ENCODE results near the gene MLKL. TPM values are rescaled to one million over a fixed set of nuclear protein-coding genes. Genes with fewer than 3 reads are reported as not detected.

The MLKL gene
- total and polyA plus RNA-seq, 2 of the 13 experiments (the other 11 are each of a cell fraction or from before 2014, with no cell fraction given): 6.4 to 10.7 TPM

- TF ChIP-seq, protein P1, sequence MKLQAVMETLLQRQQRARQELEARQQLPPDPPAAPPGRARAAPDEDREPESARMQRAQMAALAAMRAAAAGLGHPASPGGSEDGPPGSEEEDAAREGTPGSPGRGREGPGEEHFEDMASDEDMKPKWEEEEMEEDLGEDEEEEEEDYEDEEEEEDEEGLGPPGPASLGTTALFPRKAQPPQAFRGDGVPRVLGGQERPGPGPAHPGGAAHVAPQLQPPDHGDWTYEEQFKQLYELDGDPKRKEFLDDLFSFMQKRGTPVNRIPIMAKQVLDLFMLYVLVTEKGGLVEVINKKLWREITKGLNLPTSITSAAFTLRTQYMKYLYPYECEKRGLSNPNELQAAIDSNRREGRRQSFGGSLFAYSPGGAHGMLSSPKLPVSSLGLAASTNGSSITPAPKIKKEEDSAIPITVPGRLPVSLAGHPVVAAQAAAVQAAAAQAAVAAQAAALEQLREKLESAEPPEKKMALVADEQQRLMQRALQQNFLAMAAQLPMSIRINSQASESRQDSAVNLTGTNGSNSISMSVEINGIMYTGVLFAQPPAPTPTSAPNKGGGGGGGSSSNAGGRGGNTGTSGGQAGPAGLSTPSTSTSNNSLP (IDR thresholded peaks at IDR 0.05; ENCODE audit: low read depth, low read length): no peak
- TF ChIP-seq FOXA1 (IDR thresholded peaks at IDR 0.05) (no peak), FOXA1 (CRISPR knock-in tag; IDR thresholded peaks at IDR 0.05) (no peak), ETV5 (CRISPR knock-in tag; IDR thresholded peaks at IDR 0.05; ENCODE audit: borderline replicate concordance) (no peak), ZNF451 (CRISPR knock-in tag; IDR thresholded peaks at IDR 0.05) (no peak), ZNF282 (IDR thresholded peaks at IDR 0.05; ENCODE audit: partially characterized antibody) (no peak), ZNF569 (CRISPR knock-in tag; IDR thresholded peaks at IDR 0.05; ENCODE audit: borderline replicate concordance) (no peak), ZNF17 (CRISPR knock-in tag; IDR thresholded peaks at IDR 0.05) (no peak), ETV6 (CRISPR knock-in tag; conservative IDR thresholded peaks at IDR 0.05) (no peak), ZNF747 (CRISPR knock-in tag; IDR thresholded peaks at IDR 0.05; ENCODE audit: borderline replicate concordance) (no peak), ZNF556 (CRISPR knock-in tag; IDR thresholded peaks at IDR 0.05; ENCODE audit: borderline replicate concordance) (no peak), ZNF337 (CRISPR knock-in tag; IDR thresholded peaks at IDR 0.05; ENCODE audit: borderline replicate concordance, low read depth) (no peak), CENPX (CRISPR knock-in tag; IDR thresholded peaks at IDR 0.05) (no peak), ZNF124 (CRISPR knock-in tag; IDR thresholded peaks at IDR 0.05) (no peak), ZFP90 (CRISPR knock-in tag; IDR thresholded peaks at IDR 0.05; ENCODE audit: borderline replicate concordance) (no peak), ZFP36L1 (CRISPR knock-in tag; IDR thresholded peaks at IDR 0.05) (no peak), HOXA3 (CRISPR knock-in tag; IDR thresholded peaks at IDR 0.05) (no peak), RBAK (CRISPR knock-in tag; IDR thresholded peaks at IDR 0.05) (no peak), FOSL2 (CRISPR knock-in tag; IDR thresholded peaks at IDR 0.05) (no peak)
- TF ChIP-seq, protein P2, sequence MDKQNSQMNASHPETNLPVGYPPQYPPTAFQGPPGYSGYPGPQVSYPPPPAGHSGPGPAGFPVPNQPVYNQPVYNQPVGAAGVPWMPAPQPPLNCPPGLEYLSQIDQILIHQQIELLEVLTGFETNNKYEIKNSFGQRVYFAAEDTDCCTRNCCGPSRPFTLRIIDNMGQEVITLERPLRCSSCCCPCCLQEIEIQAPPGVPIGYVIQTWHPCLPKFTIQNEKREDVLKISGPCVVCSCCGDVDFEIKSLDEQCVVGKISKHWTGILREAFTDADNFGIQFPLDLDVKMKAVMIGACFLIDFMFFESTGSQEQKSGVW (CRISPR knock-in tag; IDR thresholded peaks at IDR 0.05; ENCODE audit: borderline replicate concordance): no peak
- TF ChIP-seq, protein P3, sequence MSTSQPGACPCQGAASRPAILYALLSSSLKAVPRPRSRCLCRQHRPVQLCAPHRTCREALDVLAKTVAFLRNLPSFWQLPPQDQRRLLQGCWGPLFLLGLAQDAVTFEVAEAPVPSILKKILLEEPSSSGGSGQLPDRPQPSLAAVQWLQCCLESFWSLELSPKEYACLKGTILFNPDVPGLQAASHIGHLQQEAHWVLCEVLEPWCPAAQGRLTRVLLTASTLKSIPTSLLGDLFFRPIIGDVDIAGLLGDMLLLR (CRISPR knock-in tag; IDR thresholded peaks at IDR 0.05): no peak
- TF ChIP-seq, protein P4, sequence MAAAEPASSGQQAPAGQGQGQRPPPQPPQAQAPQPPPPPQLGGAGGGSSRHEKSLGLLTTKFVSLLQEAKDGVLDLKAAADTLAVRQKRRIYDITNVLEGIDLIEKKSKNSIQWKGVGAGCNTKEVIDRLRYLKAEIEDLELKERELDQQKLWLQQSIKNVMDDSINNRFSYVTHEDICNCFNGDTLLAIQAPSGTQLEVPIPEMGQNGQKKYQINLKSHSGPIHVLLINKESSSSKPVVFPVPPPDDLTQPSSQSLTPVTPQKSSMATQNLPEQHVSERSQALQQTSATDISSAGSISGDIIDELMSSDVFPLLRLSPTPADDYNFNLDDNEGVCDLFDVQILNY (CRISPR knock-in tag; conservative IDR thresholded peaks at IDR 0.05): no peak
Observed at GRCh38 chr16:74734361-74735161, 33.9 kb upstream of the MLKL start (continued).

All from HepG2 (cell line).